Fibroblast of pulmonary artery (primary cell): ENCODE measurements around the gene GJA3.

Source experiments
- DNase-seq: peaks from one replicate; pipeline ENCODE4 v3.0.0-alpha.2; 2010; ENCODE audit warnings: low read depth
- H3K4me3 ChIP-seq: replicated peaks from 2 replicates; pipeline ENCODE4 v1.5.1; 2011; ENCODE audit warnings: low read depth, mild to moderate bottlenecking, control low read depth, low read length, moderate library complexity
- TF ChIP-seq, protein P1 (sequence below): IDR thresholded peaks from 2 replicates; pipeline ENCODE4 v1.5.1; 2011; ENCODE audit warnings: mild to moderate bottlenecking, control low read depth, low read length, inconsistent platforms; ENCODE audit errors: missing control alignments

GJA3 gene

GRCh38 chr13:20195801-20196200 lies 34.9 kb upstream of the GJA3 start:
- TF ChIP-seq, protein P1, sequence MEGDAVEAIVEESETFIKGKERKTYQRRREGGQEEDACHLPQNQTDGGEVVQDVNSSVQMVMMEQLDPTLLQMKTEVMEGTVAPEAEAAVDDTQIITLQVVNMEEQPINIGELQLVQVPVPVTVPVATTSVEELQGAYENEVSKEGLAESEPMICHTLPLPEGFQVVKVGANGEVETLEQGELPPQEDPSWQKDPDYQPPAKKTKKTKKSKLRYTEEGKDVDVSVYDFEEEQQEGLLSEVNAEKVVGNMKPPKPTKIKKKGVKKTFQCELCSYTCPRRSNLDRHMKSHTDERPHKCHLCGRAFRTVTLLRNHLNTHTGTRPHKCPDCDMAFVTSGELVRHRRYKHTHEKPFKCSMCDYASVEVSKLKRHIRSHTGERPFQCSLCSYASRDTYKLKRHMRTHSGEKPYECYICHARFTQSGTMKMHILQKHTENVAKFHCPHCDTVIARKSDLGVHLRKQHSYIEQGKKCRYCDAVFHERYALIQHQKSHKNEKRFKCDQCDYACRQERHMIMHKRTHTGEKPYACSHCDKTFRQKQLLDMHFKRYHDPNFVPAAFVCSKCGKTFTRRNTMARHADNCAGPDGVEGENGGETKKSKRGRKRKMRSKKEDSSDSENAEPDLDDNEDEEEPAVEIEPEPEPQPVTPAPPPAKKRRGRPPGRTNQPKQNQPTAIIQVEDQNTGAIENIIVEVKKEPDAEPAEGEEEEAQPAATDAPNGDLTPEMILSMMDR, result no peak
- DNase-seq, result no peak
- no peak overlapping the region for H3K4me3 ChIP-seq

DNA sequence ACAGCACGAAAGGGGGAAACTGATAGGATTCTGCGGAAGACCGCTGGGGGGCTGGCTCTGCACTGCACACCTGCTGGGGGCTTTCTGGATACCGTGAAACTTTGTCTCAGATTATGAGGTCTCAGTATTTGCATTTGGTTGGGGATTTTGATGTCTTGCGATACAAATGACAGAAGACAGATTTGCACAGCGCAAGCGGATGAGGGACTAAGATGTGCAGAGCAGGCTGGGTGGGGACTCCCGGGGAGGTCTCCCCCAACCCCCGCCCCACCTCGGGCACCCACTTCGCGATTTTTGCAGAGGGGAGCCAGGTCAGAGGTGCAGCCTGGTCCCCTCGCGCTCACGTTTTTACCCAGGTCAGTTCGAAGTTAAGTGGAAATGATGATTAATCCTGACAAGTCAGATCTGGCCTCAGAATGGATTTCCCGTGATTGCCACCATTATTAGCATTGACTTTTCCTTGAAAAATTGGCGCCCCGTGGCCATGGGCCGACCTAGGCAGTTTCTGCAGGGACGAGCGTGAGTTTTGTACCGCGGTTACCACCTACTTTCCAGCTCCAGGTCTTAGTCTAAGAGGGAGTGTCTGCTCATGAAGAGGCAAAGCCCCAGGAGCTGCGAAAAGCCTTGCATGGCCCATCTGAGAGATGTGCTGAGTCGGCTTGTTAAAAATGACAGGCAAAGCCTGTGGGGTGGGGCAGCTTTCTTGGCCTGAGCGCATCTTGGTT lies 33.2 kb upstream of the GJA3 start:
- no peak for DNase-seq
- no peak overlapping the region for H3K4me3 ChIP-seq
- TF ChIP-seq, protein P1, result no peak

DNA sequence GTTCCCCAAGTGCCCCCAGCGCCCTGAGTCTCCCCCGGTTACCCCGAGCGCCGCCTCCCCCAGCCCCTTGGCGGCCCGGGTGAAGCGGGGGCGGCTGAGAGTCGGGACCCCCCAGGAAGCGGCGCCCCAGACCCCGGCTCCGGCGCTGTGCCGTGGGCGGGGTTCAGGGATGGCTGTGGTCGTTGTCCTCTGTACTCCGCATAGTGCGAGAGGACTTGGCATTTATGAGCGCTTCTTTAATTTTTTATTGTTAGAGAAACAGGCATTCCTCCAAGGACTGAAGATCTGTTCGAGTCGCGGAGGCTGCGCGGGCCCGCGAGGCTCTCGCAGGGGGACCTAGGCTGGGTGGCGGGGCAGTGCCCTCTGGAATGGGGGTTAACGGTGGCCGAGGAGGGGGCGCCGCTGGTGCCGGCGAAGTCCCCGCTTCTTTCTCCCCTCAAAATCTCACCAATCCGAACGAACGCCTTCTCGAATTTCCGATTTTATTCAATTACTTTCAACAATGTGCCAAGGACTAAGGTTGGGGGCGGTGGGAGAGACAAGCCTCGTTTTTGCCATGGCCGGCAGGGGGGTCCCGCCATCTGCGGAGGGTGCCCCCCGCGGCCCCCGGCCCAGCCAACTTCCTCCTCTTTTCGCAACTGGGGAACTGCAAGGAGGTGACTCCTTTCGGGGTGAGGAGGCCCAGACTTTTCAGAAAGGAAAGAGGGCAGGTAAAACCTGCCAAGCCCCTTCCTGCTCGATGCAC lies 32.5 kb upstream of the GJA3 start:
- peak overlapping the region; percentile 51 for H3K4me3 ChIP-seq
- DNase-seq, result no peak

GRCh38 chr13:20192836-20193161 lies 31.9 kb upstream of the GJA3 start, which contains the start of gene GJB2:
Gene GJB2, minus strand, starts transcription at chr13:20192938. Its CDS starts 3,357 bp downstream, at chr13:20189581.
- peak within 1 kb of the TSS; percentile 51 for H3K4me3 ChIP-seq
- DNase-seq, result no peak
- TF ChIP-seq, protein P1, result no peak

More for the DNA sequence above, 32.5 kb upstream of the GJA3 start:
- TF ChIP-seq, protein P1, result no peak

DNA sequence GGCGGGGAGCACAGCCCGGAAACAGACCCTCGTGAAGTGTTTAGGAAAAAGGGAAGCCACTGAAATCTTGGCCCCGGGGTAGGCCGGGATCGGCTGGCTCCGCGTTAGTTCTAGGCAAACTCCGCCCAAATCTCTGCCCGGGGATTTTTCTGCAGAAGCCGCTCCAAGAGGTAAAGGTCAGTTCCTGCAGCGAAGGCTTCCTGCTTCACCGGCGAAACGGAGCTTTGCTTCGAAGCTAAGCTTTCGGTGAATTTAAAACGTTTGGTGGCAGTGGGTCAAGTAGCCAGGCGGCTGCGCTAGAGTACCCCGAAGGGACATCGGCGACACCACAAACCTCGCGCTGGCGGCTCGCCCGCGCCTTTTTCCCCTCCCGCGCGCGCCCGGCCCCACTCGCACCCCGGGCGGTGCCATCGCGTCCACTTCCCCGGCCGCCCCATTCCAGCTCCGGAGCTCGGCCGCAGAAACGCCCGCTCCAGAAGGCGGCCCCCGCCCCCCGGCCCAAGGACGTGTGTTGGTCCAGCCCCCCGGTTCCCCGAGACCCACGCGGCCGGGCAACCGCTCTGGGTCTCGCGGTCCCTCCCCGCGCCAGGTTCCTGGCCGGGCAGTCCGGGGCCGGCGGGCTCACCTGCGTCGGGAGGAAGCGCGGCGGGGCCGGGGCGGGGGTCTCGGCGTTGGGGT lies 31.4 kb upstream of the GJA3 start:
- TF ChIP-seq, protein P1, result no peak
- H3K4me3 ChIP-seq, result peak overlapping the region; percentile 51
- no peak for DNase-seq

- no peak for DNase-seq
- H3K4me3 ChIP-seq, result peak overlapping the region; percentile 51
- TF ChIP-seq, protein P1, result no peak
Observed at GRCh38 chr13:20191311-20192157, 30.7 kb upstream of the GJA3 start.
